Immature natural killer cell (primary cell): ENCODE data around the gene NNAT. TPM values are rescaled to one million over a fixed set of nuclear protein-coding genes. Genes with fewer than 3 reads are reported as not detected.

Source experiments
- DNase-seq, 3 donors: peaks; one replicate each; pipeline ENCODE4 v3.0.0; 2022; ENCODE audit warnings: mixed read lengths in 1 of 3
- H3K27ac Mint-ChIP-seq, 6 donors: one replicate each; pipeline ENCODE4 v1.8.0; 2020; ENCODE audit warnings: mixed read lengths in 6 of 6, mild to moderate bottlenecking in 5 of 6, inconsistent platforms in 4 of 6, moderate library complexity in 3 of 6
- H3K27me3 Mint-ChIP-seq, 3 donors: one replicate each; pipeline ENCODE4 v1.8.0; 2020 to 2021; ENCODE audit warnings: low read depth in 3 of 3, mild to moderate bottlenecking in 3 of 3, mixed read lengths in 3 of 3, moderate library complexity in 3 of 3, inconsistent platforms in 1 of 3
- H3K36me3 Mint-ChIP-seq, 3 donors: one replicate each; pipeline ENCODE4 v1.8.0; 2020; ENCODE audit warnings: mixed read lengths in 3 of 3, inconsistent platforms in 2 of 3, mild to moderate bottlenecking in 2 of 3
- H3K4me1 Mint-ChIP-seq, 2 donors: one replicate each; pipeline ENCODE4 v1.8.0; 2020; ENCODE audit warnings: inconsistent platforms in 2 of 2, mild to moderate bottlenecking in 2 of 2, mixed read lengths in 2 of 2, moderate library complexity in 1 of 2
- H3K4me3 Mint-ChIP-seq, 5 donors: one replicate each; pipeline ENCODE4 v1.8.0; 2020; ENCODE audit warnings: mild to moderate bottlenecking in 5 of 5, mixed read lengths in 5 of 5, inconsistent platforms in 3 of 5, moderate library complexity in 3 of 5
- H3K9me3 Mint-ChIP-seq, 6 donors: one replicate each; pipeline ENCODE4 v1.8.0; 2020; ENCODE audit warnings: mild to moderate bottlenecking in 6 of 6, mixed read lengths in 6 of 6, inconsistent platforms in 4 of 6, moderate library complexity in 3 of 6
- polyA plus RNA-seq, 3 donors: library from polyadenylated mRNA; unstranded; fragments of 300-500 nt; fragmentation: Illumina TruSeq; gene quantifications; one replicate each; pipeline ENCODE4 v1.2.3, GENCODE V29; 2021

NNAT gene
- polyA plus RNA-seq, 3 donors from 2014 or later, result 0.20 TPM; not detected in 2

DNA sequence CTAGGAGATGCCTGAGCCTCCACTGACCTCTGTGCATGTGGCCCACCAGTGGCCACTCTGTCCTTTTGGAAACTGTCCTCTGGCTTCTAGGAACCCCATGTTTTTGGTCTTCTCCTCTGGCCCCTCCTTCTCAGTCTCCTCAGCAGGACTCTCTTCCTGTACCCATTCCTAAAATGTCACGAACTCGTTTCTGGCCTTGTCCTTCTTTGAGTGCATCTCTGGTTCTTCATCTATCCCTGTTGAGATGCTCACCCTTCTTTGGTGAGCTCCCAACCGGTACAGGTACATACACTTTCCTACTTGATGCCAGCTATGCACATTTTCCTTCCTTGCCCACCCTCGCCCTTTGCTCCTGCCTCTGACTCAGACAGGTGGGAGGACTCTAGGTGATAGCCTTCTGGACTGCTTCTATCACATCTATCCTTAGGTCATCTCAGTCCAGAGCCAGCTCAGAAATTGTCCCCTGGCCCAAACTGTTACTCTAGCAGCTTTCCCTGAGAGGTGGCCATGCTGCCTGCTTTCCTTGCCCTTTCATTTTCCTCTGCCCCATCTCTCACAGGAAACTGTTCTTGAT lies 14.8 kb upstream of the NNAT start:
- H3K4me3 Mint-ChIP-seq, result no peak overlapping the region
- H3K27ac Mint-ChIP-seq, result peak overlapping the region in 1 of 6 donors; percentile 38
- H3K27me3 Mint-ChIP-seq, result peaks cover 0 to 2% (median 2%) of the 10 kb centered on the region in 3 donors
- H3K4me1 Mint-ChIP-seq, result peaks cover 2 to 11% of the 10 kb centered on the region in 2 donors
- no peak for DNase-seq
- no peaks in the 10 kb centered on the region for H3K9me3 Mint-ChIP-seq
- peaks cover 6 to 7% (median 6%) of the 10 kb centered on the region in 3 donors for H3K36me3 Mint-ChIP-seq

DNA sequence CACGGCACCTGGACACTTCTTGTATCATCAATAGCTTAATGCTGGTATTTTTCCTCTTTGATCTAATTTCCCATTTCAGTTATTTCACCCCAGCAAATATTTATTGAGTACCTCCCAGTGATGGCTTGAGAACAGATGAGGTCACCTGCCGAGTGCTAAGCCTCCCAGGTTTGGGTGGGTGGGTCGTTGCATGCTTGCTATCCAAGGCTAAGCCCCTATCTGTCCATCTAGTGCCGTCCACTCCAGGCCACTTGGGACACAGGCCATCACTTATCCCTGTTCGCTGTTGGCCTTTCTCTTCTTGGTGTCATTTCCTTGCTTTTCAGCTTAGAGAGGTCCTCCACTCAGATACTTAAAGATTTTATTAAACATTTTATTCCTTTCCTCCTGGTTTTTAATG lies 10.8 kb upstream of the NNAT start:
- Mint-ChIP-seq H3K36me3 (peaks cover 6 to 14% (median 8%) of the 10 kb centered on the region in 3 donors), H3K4me1 (peaks cover 2 to 24% of the 10 kb centered on the region in 2 donors), H3K4me3 (no peak overlapping the region), H3K27ac (no peak overlapping the region), H3K9me3 (no peaks in the 10 kb centered on the region), H3K27me3 (peaks cover 0 to 2% (median 0%) of the 10 kb centered on the region in 3 donors)
- DNase-seq, result no peak

GRCh38 chr20:37511610-37512275 lies 9.3 kb upstream of the NNAT start:
- peaks cover 2 to 31% of the 10 kb centered on the region in 2 donors for H3K4me1 Mint-ChIP-seq
- DNase-seq, result no peak
- H3K27ac Mint-ChIP-seq, result no peak overlapping the region
- no peak overlapping the region for H3K4me3 Mint-ChIP-seq
- H3K27me3 Mint-ChIP-seq, result peaks cover 0 to 2% (median 0%) of the 10 kb centered on the region in 3 donors
- H3K36me3 Mint-ChIP-seq, result peaks cover 6 to 14% (median 11%) of the 10 kb centered on the region in 3 donors
- no peaks in the 10 kb centered on the region for H3K9me3 Mint-ChIP-seq

- no peak for DNase-seq
- peaks cover 0 to under 1% (median 0%) of the 10 kb centered on the region in 3 donors for H3K27me3 Mint-ChIP-seq
- H3K4me1 Mint-ChIP-seq, result peaks cover 11 to 44% of the 10 kb centered on the region in 2 donors
- peaks cover 6 to 18% (median 16%) of the 10 kb centered on the region in 3 donors for H3K36me3 Mint-ChIP-seq
- no peak overlapping the region for H3K4me3 Mint-ChIP-seq
- H3K9me3 Mint-ChIP-seq, result no peaks in the 10 kb centered on the region
- H3K27ac Mint-ChIP-seq, result peak overlapping the region in 1 of 6 donors; percentile 26
Observed at GRCh38 chr20:37513779-37514359, 7.2 kb upstream of the NNAT start.

GRCh38 chr20:37515876-37516275 lies 5.2 kb upstream of the NNAT start:
- Mint-ChIP-seq H3K4me3 (no peak overlapping the region), H3K9me3 (no peaks in the 10 kb centered on the region), H3K27me3 (peaks cover 0 to 4% (median 0%) of the 10 kb centered on the region in 3 donors), H3K36me3 (peaks cover 0 to 15% (median 13%) of the 10 kb centered on the region in 3 donors), H3K27ac (no peak overlapping the region), H3K4me1 (peaks cover 20 to 56% of the 10 kb centered on the region in 2 donors)
- DNase-seq, result no peak

- H3K4me1 Mint-ChIP-seq, result peaks cover 24 to 57% of the 10 kb centered on the region in 2 donors
- no peak overlapping the region for H3K4me3 Mint-ChIP-seq
- H3K9me3 Mint-ChIP-seq, result no peaks in the 10 kb centered on the region
- peak overlapping the region in 1 of 6 donors; percentile 13 for H3K27ac Mint-ChIP-seq
- peaks cover 0 to 7% (median 0%) of the 10 kb centered on the region in 3 donors for H3K27me3 Mint-ChIP-seq
- DNase-seq, result no peak
- H3K36me3 Mint-ChIP-seq, result peaks cover 0 to 8% (median 6%) of the 10 kb centered on the region in 3 donors
Observed at GRCh38 chr20:37516811-37517750, 4.0 kb upstream of the NNAT start.

DNA sequence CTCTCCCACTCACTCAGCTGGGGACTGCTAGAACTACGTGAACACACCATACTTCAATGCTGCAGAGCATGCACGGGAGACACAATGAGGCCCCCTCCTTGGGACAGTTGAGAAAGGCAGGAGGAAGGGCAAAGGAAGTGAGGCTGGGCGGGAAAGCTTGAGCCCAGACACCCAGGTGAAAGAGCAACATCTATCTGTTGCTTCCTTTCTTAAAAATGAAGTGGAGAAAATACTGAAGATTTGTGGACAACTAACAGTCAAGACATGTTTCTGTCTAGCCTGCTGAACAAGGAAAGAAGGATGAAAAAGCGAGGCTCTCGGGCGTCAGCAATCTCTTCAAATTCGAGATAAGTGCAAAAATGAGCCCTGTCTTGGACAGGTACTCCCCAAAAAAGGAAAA lies 3.0 kb upstream of the NNAT start:
- Mint-ChIP-seq H3K27me3 (peaks cover 0 to 7% (median 0%) of the 10 kb centered on the region in 3 donors), H3K4me1 (peaks cover 28 to 51% of the 10 kb centered on the region in 2 donors), H3K27ac (peak overlapping the region in 1 of 6 donors; percentile 18), H3K36me3 (peaks cover 0 to 8% (median 5%) of the 10 kb centered on the region in 3 donors), H3K4me3 (no peak overlapping the region), H3K9me3 (no peaks in the 10 kb centered on the region)
- DNase-seq, result no peak

DNA sequence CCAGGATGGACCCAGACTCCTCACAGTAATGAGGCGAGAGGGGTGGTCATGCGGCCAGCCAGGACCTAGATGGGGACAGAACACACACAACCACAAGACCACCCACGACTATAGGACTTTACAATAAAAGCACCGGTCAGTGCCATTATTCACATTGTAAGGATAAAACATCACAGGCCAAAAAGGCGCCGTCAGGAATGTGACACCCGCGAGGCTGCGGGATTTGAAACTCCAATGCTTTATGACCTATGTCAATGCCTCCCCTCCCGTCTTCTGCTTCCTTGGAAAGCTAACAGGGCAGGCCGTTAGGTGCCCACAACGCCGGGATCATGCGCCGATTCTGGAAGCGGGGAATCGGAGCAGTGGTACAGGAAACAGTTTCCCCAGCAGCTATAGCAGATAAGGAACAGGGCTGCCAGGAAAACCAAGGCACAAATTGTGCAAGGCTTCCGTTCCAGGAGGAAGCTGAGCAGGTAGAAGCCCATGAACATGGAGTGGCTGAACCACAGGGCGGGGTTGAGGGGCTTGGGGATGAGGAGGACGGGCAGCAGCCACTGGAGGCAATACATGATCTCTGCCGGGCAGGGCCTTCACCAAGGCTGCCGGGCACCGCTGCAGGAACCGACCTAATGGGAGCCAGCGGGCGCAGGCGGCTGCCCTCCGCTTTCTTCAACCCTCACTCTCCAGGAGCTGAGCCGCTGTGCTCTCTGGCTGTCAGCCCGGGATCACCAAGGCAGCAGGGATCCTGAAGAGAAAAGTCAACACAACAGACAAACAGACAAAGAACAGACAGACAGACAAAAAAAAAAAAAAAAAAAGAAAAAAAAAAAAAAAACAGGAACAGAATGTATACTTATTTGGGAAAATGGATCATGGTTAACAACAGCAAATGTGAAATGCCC lies 2.2 kb upstream of the NNAT start:
- Mint-ChIP-seq H3K4me3 (no peak overlapping the region), H3K27ac (no peak overlapping the region), H3K36me3 (peaks cover 4 to 8% (median 5%) of the 10 kb centered on the region in 3 donors)

GRCh38 chr20:37519508-37520418 lies 1.3 kb upstream of the NNAT start:
- no peak for DNase-seq
- Mint-ChIP-seq H3K4me3 (peak overlapping the region in 4 of 5 donors; percentile 58 to 73 (median 67)), H3K27ac (no peak overlapping the region), H3K27me3 (peaks cover 0 to 7% (median 2%) of the 10 kb centered on the region in 3 donors), H3K9me3 (peaks cover 0 to 1% (median 0%) of the 10 kb centered on the region in 6 donors), H3K4me1 (peaks cover 45 to 66% of the 10 kb centered on the region in 2 donors), H3K36me3 (peaks cover 4 to 8% (median 5%) of the 10 kb centered on the region in 3 donors)

More for the DNA sequence above, 2.2 kb upstream of the NNAT start:
- peaks cover 0 to 1% (median 0%) of the 10 kb centered on the region in 6 donors for H3K9me3 Mint-ChIP-seq
- H3K4me1 Mint-ChIP-seq, result peaks cover 36 to 58% of the 10 kb centered on the region in 2 donors
- peaks cover 0 to 7% (median 2%) of the 10 kb centered on the region in 3 donors for H3K27me3 Mint-ChIP-seq
- no peak for DNase-seq

DNA sequence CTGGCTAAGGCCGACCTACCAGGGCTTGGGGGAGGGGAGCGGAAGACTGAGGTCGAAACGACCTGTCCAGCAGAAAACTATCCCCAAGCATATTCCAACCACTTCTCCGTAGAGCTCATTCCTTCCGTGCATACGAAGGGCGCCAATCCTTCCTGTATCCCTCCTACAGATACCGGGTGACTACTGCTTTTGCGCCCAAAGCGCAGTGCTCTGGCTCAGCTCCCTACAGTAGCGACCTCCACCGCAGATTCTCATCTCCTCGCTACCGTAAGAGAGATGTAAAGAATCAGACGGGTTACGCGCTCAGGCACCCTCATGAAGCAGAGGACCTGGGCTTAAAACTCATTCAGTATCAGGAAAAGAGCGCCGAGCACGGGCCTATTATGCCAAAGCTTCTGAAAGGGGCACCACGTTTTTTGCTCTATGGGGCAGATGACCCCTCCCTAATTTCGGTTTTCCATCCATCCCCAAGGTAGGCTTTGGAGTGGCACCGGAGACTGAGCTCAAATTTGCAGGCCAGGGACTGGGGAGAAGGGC lies 563 bp upstream of the NNAT start:
- Mint-ChIP-seq H3K4me1 (peaks cover 53 to 73% of the 10 kb centered on the region in 2 donors), H3K9me3 (peaks cover 0 to 1% (median 0%) of the 10 kb centered on the region in 6 donors), H3K27me3 (peaks cover 0 to 7% (median 2%) of the 10 kb centered on the region in 3 donors), H3K36me3 (peaks cover 4 to 8% (median 5%) of the 10 kb centered on the region in 3 donors), H3K4me3 (peak overlapping the region; percentile 58 to 73 (median 63)), H3K27ac (no peak overlapping the region)
- no peak for DNase-seq

DNA sequence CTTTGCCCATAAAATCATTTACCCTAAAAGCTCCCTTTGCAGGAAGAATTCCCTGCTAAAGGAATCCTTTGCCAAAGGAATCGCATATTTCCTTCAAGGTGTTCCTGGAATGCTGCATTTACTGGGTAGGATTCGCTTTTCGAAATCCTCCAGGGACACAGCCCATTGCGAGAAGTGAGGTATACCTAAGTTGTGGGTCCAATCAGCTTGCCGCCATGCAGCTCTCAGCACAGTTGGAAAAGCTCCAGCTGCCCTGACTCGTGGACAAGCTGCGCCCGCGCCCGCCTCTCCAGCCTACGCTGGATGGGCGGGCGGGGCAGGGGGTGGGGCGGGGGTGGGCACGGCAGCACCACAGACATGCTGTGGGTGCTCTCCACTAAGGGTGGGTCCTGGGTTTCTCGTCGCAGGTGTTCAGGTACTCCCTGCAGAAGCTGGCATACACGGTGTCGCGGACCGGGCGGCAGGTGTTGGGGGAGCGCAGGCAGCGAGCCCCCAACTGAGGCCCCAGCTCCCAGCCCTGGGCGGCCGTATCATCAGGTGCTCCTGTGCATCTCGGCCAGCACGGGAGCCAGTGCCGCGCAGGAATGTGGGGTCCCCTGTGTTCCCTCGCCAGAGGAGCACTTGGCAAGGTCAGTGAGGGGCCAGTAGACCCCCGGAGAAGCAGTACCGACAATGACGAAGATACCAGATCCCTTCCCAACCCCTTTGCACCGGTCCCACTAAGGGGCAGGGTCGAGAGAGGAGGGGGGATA lies 1.4 kb downstream of the NNAT start:
- H3K27me3 Mint-ChIP-seq, result peaks cover 0 to 7% (median 2%) of the 10 kb centered on the region in 3 donors
- H3K4me3 Mint-ChIP-seq, result no peak overlapping the region
- peaks cover 69 to 81% of the 10 kb centered on the region in 2 donors for H3K4me1 Mint-ChIP-seq
- H3K36me3 Mint-ChIP-seq, result peaks cover 4 to 5% (median 5%) of the 10 kb centered on the region in 3 donors
- no peak overlapping the region for H3K27ac Mint-ChIP-seq
- H3K9me3 Mint-ChIP-seq, result peaks cover 0 to 1% (median 0%) of the 10 kb centered on the region in 6 donors
- no peak for DNase-seq
